ENCODE results near the gene PICALM. TPM values are rescaled to one million over a fixed set of nuclear protein-coding genes. Genes with fewer than 3 reads are reported as not detected.

Gene PICALM
- total and polyA plus RNA-seq, 2 of the 13 experiments (the other 11 are each of a cell fraction or from before 2014, with no cell fraction given): 97.6 to 154 TPM

GRCh38 chr11:86067009-86067850 is 1.7 kb downstream of the PICALM start (continued):
- TF ChIP-seq DBP (CRISPR knock-in tag; IDR thresholded peaks at IDR 0.05; ENCODE audit: not compliant biosample characterization): no peak
- TF ChIP-seq ZNF713 (CRISPR knock-in tag; IDR thresholded peaks at IDR 0.05): no peak
- no peak for TF ChIP-seq ZNF230 (CRISPR knock-in tag; IDR thresholded peaks at IDR 0.05)
- no peak for TF ChIP-seq ZBTB42 (CRISPR knock-in tag; IDR thresholded peaks at IDR 0.05)
- no peak for TF ChIP-seq ZNF232 (CRISPR knock-in tag; IDR thresholded peaks at IDR 0.05; ENCODE audit: borderline replicate concordance)
- TF ChIP-seq TBX3 (IDR thresholded peaks at IDR 0.05; ENCODE audit: borderline replicate concordance): no peak
- no peak for TF ChIP-seq MLLT10 (CRISPR knock-in tag; IDR thresholded peaks at IDR 0.05)
- no peak for TF ChIP-seq ZNF225 (CRISPR knock-in tag; IDR thresholded peaks at IDR 0.05)
- no peak for TF ChIP-seq ZSCAN12 (CRISPR knock-in tag; IDR thresholded peaks at IDR 0.05)
- TF ChIP-seq CBX5 (CRISPR knock-in tag; IDR thresholded peaks at IDR 0.05; ENCODE audit: borderline replicate concordance): no peak
- TF ChIP-seq U2AF1 (optimal IDR thresholded peaks at IDR 0.05; ENCODE audit: low read depth, low read length): no peak
- TF ChIP-seq STAG1 (CRISPR knock-in tag; IDR thresholded peaks at IDR 0.05): no peak
- TF ChIP-seq MTF1 (CRISPR knock-in tag; IDR thresholded peaks at IDR 0.05): no peak
- TF ChIP-seq RARG (CRISPR knock-in tag; IDR thresholded peaks at IDR 0.05; ENCODE audit: low read depth): no peak
- no peak for TF ChIP-seq PRMT3 (CRISPR knock-in tag; IDR thresholded peaks at IDR 0.05; ENCODE audit: borderline replicate concordance, low read depth)
- no peak for TF ChIP-seq IRF2 (CRISPR knock-in tag; IDR thresholded peaks at IDR 0.05)
- no peak for TF ChIP-seq NFKBIZ (CRISPR knock-in tag; IDR thresholded peaks at IDR 0.05)
- peak; percentile 38 for TF ChIP-seq HDAC2 (CRISPR knock-in tag; IDR thresholded peaks at IDR 0.05)
- TF ChIP-seq SRSF1 (optimal IDR thresholded peaks at IDR 0.05; ENCODE audit: low read depth, low read length): no peak
- TF ChIP-seq SAP130 (CRISPR knock-in tag; IDR thresholded peaks at IDR 0.05; ENCODE audit: low read depth): peak; percentile 68; the same call in 1 of the 2 replicates
- TF ChIP-seq MED8 (CRISPR knock-in tag; IDR thresholded peaks at IDR 0.05; ENCODE audit: insufficient replicate concordance): no peak
- TF ChIP-seq ZNF121 (CRISPR knock-in tag; IDR thresholded peaks at IDR 0.05): peak; percentile 84
- TF ChIP-seq BCL6 (CRISPR knock-in tag; IDR thresholded peaks at IDR 0.05): peak; percentile 81
- TF ChIP-seq PRPF4 (IDR thresholded peaks at IDR 0.05; ENCODE audit: low read depth, low read length, poor library complexity, severe bottlenecking): no peak
- TF ChIP-seq ZNF773 (CRISPR knock-in tag; IDR thresholded peaks at IDR 0.05; ENCODE audit: borderline replicate concordance): no peak
- TF ChIP-seq, protein P1, sequence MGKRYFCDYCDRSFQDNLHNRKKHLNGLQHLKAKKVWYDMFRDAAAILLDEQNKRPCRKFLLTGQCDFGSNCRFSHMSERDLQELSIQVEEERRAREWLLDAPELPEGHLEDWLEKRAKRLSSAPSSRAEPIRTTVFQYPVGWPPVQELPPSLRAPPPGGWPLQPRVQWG (CRISPR knock-in tag; IDR thresholded peaks at IDR 0.05; ENCODE audit: borderline replicate concordance, low read depth): no peak
- TF ChIP-seq HHEX (CRISPR knock-in tag; IDR thresholded peaks at IDR 0.05): no peak
- TF ChIP-seq ZBTB25 (CRISPR knock-in tag; IDR thresholded peaks at IDR 0.05): no peak; the same call in 1 of the 2 replicates
- TF ChIP-seq ZNF337 (CRISPR knock-in tag; IDR thresholded peaks at IDR 0.05; ENCODE audit: borderline replicate concordance, low read depth): no peak
